COR-L47 (cell line): Measurements from ENCODE around the gene ARHGAP8.

Experiments
- DNase-seq: peaks from one replicate; lab custom pipeline; 2025; lab: John Stamatoyannopoulos, UW

ARHGAP8 gene

DNA sequence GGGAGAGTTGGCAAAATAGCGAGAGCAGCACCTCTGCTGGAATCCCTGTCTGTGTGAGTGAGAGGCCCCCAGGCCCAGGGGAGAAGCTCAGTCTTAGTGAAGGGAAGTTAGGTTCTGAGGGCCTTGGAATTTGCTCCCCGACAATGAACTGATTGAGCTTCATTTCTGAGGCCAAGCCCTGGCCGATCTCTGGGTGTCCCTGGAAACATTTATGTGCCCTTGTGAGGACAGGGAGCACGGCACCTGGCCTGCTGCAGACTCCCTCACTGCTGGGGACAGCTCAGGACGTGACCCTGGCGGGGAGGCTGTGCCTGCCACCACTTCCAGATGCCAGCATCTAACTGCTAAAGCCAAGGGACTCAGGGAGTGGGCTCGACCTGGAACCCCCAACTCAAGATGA is 52.0 kb downstream of the ARHGAP8 start:
- DNase-seq, result no peak

- DNase-seq, result no peak
Measured at GRCh38 chr22:44805711-44806110, 53.3 kb downstream of the ARHGAP8 start.

DNA sequence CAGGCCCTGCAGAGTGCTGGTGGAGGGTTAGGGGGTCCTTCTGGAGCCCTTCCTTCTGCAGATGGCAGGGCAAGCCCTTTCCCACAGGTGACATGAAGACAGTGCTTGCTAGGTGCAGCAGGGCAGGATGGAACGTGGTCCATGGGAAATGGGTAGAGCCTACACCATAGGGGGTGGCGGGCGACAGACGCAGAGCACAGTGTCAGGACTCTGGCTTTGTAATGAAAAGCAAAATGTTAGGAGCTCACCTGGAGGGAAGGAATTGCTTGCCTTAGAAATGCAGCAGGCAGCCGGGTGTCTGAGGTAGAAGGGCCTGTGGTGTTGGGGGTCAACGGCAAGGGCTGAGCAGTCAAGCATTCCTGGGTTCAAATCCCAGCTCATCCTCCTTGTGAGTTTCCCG is 54.9 kb downstream of the ARHGAP8 start:
- no peak for DNase-seq

DNA sequence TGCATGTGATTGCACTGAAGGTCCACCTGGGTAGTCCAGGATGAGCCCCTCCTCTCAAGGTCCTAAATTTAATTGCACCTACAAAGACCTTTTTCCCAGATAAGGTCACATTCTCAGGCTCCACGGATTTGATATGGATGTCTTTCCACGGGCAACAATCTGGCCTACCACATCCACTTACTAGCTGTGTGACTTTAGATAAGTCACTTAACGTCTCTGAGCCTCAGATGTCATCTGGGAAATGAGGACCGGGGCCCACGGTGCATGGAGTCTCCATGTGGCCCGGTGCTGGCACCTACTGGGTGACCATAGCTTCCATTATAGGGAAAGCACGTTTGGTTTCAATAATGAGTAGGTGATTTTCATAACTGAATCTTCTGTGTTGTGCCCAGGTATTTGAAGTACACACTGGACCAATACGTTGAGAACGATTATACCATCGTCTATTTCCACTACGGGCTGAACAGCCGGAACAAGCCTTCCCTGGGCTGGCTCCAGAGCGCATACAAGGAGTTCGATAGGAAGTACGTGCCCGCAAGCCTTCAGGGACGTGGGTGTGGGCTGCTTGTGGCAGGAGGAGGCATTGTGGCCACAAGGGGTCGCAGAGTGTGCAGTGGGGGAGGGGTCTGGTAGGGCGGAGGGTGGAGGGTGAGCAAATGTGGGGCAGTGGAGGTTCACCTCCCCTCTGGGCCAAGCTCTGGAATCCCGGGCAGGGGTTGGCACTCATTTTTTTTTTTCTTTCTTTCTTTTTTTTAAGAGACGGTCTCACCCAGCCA is 55.7 kb downstream of the ARHGAP8 start:
- DNase-seq, result no peak

GRCh38 chr22:44809456-44809855 is 57.1 kb downstream of the ARHGAP8 start:
- DNase-seq, result no peak

- no peak for DNase-seq
Measured at GRCh38 chr22:44811141-44811540, 58.8 kb downstream of the ARHGAP8 start.

GRCh38 chr22:44813416-44813815 is 61.0 kb downstream of the ARHGAP8 start:
- no peak for DNase-seq

- no peak for DNase-seq
Measured at GRCh38 chr22:44814266-44815098, 62.1 kb downstream of the ARHGAP8 start.

- DNase-seq, result no peak
Measured at GRCh38 chr22:44815099-44816070, 63.0 kb downstream of the ARHGAP8 start.

DNA sequence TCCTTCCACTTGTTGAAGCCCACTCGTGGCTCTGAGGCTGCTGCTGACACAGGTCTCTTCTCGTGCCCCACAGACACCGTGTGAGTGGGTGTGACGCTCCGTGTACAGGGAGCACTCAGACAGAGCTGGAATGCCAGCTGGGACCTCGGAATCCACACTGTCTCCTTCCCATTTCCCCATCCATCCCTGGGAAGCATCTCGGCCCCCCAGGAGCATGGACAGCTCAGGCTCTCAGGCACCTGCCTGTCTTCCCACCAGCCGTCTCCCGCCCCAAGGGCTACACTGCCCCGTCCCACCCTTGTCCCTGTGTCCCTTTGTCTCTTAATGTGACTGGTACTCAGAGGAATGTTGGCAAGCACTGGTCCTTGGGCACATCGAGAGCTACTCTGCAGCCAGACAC is 63.8 kb downstream of the ARHGAP8 start:
- no peak for DNase-seq

DNA sequence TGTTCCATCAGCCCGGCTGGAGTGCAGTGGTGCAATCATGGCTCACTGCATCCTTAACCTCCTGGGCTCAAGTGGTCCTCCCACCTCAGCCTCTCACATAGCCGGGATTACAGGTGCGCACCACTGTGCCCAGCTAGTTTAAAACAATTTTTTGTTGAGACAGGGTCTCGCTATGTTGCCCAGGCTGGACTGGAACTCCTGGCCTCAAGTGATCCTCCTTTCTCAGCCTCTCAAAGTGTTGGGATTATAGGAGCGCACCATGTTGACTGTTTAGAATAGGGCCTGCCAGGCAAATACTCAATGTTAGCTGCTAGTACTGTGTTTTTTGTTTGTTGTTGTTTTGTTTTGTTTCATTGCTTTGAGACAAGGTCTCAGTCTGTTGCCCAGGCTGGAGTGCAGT is 66.4 kb downstream of the ARHGAP8 start:
- no peak for DNase-seq

DNA sequence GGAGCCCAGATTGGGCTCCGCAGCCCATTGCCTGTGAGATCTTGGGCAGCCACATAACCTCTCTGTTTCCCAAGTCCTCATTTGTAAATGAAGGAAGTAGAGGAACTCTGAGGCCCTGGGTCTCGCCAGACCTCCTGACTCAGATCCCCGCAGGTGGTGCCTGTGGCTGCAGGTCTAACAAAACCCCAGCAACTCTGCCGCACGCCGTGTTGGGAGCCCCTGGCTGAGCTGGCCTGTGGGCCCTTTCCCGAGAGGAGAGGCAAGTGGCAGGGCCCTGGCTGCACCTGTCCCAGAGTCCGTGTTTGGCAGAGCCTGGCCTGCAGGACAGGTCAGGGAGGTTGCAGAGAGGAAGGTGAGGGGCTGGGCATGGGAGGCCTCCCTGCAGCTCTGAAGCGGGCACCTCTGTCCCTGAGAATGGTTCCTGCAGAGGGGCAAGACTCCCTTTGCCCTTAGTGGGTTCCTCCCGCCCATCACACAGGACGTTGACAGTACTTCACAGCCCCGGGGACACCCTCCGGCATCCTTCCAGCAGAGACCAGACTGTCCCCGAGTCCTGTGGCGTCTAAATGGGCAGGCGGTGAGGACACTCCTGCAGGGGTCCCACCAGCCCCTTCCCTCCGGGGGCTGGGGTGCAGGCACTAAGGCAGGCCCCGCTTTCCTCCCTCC is 67.7 kb downstream of the ARHGAP8 start:
- no peak for DNase-seq

- no peak for DNase-seq
Measured at GRCh38 chr22:44821741-44822475, 69.5 kb downstream of the ARHGAP8 start.

GRCh38 chr22:44822534-44822933 is 70.2 kb downstream of the ARHGAP8 start:
- DNase-seq, result no peak

- DNase-seq, result no peak
Measured at GRCh38 chr22:44823396-44823795, 71.0 kb downstream of the ARHGAP8 start.

DNA sequence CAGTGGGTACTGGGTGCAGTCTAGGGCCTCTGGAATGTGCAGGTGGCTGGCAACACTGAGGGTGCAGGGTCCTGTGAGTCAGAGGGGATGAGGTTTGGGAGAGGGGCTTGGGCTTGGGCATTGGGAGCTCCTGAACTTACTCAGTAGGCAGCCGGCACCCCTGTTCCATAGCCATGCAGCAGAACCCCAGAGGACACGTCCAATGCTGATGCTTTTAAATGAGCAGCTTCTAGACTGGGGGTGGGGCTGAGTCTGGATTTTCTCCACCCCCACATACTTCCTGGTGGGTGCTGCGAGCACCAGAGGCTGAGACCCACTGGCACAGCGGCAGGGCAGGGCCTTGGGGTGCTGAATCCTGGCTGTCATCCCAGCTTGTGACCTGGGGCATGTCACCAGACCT is 71.4 kb downstream of the ARHGAP8 start:
- DNase-seq, result no peak

DNA sequence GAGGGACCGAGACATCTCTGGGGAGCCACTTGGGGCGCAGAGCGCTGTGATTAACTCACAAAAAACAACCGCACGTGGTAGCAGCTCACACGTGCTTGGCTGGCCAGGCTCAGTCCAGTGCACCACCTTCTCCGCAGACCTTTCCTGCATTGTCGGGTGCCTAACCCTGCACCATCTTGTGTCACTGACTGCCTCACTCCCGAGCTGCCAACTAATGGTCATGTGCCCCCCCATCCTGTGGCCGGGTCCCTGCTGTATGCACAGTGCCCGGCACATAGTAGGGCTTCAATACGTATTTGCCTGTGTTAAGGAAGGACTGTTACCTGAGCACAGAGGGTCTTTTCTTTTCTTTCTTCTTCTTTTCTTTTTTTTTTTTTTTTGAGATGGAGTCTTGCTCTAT is 71.9 kb downstream of the ARHGAP8 start:
- DNase-seq, result no peak

DNA sequence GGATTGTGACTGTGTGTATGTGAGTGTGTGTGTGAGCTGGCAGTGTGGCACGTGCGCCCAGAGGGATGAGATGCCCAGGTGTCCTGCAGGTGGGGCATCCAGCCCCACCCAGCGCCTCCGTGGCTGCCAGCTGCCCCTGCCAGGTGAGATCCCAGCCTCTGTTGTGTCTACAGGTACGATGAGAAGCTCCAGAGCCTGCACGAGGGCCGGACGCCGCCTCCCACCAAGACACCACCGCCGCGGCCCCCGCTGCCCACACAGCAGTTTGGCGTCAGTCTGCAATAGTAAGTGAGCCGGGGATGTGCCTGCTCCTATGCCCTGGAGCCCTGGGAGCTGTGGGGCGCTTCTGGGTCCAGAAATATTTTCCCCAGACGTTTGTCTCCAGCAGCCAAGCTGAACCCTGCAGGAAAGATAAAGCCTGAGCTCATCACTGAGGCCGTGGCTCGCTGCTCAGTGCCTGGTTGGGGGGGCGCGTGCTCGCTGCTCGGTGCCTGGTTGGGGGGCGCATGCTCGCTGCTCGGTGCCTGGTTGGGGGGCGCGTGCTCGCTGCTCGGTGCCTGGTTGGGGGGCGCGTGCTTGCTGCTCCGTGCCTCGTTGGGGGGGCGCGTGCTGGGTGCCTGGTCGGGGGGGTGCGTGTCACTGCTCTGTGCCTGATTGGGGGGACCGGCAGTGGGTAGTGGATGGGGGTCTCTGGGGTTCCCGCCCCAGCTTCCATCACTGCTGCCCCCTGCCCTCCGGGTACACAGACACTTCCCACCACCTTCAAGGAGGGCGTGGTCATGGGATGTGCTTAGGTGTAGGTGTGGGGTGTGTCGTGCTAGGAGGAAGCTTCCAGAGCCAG is 73.2 kb downstream of the ARHGAP8 start:
- peak; percentile 15 for DNase-seq

DNA sequence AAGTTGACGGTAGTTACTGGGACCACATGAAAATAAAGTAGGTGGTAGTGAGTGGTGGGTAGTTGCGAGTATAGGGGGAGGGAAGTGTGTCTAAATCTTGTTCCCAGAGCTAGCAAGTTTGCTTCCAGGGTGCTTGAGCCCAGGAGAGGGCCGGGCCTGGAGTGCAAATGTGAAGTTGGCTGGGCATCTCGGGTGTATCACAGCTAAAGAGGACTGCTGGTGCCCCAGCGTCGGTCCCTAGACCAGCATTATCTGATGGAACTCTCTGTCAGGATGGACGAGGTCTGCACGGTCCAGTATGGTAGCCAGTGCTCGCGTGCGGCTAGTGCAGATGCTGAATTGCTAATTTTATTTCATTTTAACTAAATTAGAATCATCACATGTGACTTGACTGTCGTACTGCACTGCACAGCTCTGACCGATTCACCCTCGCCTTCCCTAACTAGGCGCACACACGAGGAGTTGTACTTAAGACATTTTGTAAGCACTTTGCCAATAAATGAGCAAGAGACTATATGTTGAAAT is 75.4 kb downstream of the ARHGAP8 start:
- no peak for DNase-seq

- no peak for DNase-seq
Measured at GRCh38 chr22:44828193-44828592, 75.8 kb downstream of the ARHGAP8 start.
